Measurements from ENCODE around the gene GRAMD2B.
"Not testable (repeated sequence)": the region's sequence is repeated elsewhere in the genome, so short reads cannot be mapped to it uniquely, and the experiment has no call there.

Gene GRAMD2B

DNA sequence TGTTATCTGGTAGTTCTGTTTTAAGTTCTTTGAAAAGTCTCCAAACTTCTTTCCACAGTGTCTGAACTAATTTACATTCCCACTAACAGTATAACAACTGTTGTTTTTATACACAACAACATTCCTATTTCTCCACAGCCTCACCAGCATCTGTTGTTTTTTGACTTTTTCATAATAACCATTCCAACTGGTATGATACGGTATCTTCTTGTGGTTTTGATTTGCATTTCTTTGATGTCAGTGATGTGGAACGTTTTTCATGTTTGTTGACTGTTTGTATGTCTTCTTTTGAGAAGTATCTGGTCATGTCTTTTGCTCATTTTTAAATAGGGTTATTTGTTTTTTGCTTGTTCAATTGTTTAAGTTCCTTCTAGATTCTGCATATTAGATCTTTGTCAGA is 12.6 kb upstream of the GRAMD2B start:
- no peak for DNase-seq

DNA sequence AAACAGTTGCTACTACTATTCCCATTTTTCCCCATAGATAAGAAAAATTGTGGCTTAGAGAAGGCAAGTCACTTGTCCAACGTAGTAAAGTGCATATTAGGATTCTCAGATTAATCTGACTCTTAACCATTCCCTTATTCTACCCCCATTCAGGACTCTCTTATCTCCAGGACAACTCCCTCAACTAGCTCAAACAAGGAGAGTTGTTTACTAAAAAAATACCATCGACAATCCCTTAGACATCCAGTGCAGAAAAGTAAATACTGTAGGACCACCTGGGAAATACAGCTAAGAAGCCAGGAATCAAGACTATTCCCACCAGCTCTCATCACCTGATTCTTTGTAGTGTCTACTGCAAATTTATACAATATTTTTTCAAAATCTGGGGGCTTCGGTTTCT is 9.4 kb upstream of the GRAMD2B start:
- DNase-seq, result no peak

DNA sequence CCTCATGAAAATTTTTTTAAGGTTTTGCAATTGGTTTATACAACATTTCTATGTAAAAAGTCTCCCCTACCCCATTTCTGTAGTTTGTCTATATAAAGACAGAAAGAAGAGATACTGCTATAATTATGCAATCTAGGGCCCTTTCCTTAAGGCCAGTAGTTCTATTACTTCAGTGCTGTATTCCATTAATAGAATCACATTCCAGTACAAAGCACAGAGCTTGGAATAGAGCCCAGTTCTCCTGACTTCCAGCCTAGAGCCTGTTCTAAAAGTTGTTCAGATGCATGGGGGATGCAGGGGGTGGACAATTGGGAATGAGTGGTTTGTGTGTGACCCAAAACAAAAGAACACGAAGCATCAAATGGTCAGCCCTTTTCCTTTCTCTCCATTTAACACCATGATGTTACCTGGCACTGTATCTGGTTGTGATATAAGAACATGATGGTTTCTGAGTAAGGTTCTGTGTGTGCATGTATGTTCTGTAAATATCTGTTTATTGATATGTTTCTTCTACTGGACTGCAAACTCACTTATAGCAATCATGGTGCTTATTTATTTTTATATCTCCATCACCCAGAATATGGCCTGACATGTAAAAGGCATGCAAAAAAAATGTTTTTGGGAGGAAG is 8.2 kb upstream of the GRAMD2B start:
- DNase-seq, result peak in 6 of 51 donors; percentile 2 to 50 (median 26)

DNA sequence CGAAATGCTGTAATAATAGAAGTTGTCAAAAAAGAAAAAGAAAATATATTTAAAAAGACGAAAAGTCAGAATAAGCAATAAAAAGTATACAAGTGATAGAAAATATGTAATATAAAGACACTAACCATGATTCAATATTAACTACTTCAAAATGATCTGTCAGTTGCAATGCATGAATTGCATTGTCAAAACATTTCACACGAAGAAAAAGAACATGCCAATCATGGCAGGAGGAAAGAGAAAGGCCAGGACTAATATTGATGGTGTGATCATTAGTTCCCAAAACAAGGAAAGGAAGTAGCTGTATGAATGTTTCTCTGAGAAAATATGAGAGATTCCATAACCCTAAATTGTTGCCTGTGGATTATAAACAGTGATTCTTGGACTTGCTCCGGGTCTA is 7.4 kb upstream of the GRAMD2B start:
- DNase-seq, result no peak

DNA sequence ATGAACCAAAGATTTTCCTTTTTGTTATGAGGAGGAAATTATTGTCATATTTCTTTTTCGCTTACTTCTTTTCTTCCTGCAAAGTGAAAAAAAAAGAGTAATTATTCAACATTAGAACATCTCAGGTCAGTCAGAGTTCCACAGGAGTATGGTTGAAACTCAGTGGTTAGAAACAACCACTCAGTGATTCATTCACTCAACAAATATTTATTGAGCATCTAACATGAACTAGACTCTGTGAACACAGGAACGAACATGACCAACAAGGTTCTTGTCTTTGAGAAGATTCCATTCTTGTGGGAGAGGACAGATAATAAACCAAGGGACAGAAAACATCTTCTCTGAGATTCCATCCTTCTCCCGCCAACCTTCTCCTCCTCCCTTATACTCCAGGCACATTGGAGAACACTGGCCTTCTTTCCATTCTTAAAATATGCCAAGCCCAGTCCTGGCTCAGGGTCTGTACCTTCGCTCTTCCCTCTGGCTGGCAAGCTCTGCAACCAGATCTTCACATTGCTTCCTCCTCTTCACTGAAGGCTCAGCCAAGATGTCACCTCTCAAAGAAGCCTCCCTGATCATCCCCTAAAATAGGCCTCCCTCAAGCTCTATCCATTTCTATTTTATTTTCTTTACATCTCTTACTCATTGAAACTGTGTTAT is 6.8 kb upstream of the GRAMD2B start:
- no peak for DNase-seq

DNA sequence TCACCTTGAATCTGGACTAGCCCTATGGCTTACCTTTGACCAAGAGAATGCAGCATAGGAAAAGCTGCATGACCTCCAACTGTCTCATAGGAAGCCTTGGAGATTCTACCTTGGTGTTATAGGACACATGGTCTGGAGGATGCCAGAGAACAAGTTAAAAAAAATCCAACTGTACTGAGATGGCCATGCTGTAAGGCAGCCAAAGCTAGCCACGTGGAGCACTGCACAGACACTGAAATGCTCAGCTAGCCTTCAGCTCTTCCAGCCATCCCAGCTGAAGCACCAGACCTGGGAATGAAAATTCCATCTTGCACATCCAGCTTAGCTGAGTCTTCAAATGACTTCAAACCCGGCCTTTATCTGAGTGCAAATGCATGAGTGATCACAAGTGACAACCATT is 6.0 kb upstream of the GRAMD2B start:
- DNase-seq, result no peak

DNA sequence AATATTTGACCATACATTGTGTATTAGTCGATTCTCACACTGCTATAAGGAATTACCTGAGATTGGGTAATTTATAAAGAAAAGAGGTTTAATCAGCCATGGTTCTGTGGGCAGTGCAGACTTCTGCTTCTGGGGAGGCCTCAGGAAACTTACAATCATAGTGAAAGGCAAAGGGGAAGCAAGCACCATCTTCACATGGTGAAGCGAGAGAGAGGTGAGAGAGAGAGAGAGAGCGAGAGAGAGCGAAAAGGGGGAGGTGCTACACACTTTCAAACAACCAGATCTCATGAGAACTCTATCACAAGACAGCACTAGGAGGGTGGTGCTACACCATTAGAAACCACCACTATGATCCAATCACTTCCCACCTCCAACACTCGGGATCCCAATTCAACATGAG is 4.1 kb upstream of the GRAMD2B start:
- no peak for DNase-seq

DNA sequence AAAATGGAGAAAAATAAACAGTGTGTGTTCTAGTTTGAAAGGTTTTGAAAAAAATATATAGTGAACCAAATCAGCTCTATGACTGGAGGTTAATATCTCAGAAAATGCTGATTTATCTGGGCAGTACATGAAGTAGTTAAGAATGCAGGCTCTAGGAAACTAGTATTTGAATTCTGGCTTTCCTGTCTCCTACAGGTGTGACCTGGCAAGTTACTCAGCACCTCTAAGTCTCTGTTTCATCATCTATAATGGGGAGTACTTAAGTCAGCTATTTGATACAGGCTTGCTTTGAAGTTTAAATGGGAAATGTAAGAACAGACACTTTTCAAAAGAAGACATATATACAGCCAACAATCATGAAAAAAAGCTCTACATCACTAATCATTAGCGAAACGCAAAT is 5.2 kb downstream of the GRAMD2B start:
- DNase-seq, result no peak

DNA sequence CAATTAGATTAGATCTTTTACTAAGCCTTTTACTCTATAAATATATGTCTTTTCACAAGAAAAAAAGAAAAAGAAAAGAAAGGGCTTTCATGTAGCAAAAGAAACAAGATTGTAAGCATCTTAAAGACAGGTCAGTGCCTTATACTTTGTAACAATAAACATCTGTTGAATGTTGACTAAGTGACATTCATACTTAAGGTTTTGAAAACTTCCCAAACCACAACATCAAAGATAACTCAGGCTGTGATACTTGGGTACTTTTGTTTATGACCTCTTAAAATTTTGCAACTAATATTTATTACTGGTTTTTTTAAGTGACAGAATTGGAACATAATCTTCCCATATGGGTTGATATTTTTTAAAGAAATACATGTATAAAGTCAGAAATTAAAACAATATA is 7.4 kb downstream of the GRAMD2B start:
- no peak for DNase-seq

DNA sequence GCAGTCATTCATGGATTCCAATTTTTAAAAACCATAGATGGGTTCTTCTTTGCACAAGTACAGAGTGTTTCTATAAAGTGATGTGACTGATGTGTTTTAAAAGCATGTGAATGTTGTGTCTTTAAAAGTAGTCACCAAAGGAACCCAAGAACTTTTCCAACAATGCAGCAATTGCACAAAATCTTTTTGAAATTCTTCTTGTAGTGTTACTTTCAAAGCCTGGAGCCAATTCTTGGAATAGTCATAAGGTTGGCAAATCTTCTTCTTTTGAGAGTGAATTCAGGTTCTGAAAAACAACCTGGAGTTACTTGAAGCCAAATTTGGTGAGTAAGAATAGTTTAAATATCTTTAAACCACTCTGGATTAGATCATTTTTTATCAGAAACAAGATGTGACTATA is 10.5 kb downstream of the GRAMD2B start:
- DNase-seq, result peak in 1 of 51 donors; percentile 18

DNA sequence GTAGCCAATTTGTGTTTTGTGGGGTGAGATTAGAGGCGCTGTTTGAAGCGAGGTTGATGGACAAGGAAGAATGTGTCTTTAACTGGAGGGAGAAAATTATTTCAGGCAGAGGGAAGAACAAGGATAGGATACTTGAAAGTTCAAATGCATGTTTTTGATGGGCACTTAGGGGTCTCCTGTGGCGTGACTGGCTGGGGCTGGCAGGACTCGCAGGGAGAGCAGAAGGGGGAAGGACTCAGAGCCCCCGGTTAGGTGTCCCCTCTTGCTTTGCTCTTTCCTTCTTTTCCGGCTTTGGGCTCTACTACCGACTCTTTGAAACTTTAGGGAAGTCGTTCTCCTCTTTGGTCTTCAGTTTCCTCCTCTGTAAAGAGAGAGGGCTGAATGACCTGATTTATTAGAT is 12.1 kb downstream of the GRAMD2B start:
- DNase-seq, result no peak

DNA sequence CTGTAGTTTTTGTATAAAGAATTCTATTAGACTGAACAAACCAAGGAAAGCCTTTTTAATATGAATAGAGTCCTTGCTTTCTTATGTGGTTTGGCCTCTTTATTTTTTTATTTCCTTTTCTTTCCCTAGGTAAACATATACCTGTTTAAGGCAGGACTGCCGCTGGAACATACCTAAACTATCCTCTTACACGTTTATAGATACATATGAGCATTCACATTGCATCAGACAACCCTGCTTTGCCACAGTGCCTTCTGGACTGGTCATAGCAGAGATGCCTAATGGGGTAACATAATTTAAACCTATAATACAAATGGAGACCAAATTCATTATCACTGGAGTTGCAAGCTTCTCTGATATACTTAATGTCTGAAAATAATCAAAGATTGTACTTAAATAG is 12.5 kb downstream of the GRAMD2B start:
- DNase-seq, result no peak

DNA sequence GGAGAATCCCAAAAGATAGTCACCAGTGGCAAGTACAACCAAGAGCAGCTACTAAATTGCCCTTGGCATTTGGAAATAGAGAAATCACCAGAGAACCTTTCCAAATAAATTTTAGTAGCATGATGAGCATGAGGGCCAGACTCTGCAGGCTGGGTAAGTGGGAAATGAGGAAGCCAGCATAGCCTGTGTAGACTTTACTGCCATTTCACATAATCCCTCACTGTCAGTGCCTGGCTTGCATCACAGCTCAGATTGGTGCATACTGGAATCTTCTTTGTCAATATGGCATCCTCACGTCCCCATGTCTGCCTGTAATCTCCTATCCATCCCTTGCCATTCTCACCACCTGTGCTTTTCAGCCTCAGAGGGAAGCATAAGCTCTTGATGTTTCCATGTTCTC is 14.5 kb downstream of the GRAMD2B start:
- no peak for DNase-seq

DNA sequence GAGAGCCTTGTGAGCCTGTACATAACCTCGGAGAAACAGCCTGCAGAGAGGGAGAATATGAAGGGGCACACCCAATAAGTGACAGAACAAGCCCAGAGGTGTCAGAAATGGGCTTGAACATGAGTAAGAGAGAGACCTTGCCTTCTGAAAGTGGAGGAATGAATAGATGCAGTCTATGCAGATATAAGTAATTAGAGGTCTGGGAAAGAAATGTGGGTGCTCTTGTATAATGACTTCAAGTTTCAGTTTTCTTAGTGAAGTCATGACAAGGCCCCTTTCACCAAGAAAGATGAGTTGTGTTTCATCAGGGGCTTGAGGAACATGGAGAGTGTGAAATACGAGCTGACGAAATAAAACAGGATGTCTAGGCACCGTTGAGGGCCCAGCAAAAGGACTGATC is 15.1 kb downstream of the GRAMD2B start:
- DNase-seq, result no peak

DNA sequence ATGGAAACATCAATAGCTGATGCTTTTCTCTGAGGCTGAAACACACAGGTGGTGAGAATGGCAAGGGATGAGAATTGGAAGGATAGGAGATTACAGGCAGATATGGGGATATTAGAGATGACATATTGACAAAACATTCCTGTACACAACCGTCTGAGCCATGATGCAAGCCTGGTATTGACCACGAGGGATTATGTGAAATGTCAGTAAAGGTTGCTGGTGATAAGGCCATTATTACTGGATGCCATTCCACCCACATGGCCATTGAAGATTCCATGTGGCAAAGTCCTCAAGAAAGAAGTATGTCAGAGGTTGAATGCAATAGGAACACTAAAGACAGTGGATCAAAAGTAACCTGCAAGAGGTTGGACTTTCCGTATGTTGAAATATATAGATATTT is 15.7 kb downstream of the GRAMD2B start:
- DNase-seq, result no peak

DNA sequence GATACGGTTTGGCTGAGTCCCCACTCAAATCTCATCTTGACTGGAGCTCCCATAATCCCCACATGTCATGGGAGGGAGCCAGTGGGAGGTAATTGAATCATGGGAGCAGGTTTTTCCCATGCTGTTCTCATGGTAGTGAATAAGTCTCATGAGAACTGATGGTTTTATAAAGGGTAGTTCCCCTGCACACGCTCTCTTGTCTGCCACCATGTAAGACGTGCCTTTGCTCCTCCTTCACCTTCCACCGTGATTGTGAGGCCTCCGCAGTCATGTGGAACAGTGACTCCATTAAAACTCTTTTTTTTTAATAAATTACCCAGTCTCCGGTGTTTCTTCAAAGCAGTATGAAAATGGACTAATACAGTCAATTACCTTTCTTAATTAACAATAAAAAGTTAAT is 16.5 kb downstream of the GRAMD2B start:
- not testable (repeated sequence) for DNase-seq

DNA sequence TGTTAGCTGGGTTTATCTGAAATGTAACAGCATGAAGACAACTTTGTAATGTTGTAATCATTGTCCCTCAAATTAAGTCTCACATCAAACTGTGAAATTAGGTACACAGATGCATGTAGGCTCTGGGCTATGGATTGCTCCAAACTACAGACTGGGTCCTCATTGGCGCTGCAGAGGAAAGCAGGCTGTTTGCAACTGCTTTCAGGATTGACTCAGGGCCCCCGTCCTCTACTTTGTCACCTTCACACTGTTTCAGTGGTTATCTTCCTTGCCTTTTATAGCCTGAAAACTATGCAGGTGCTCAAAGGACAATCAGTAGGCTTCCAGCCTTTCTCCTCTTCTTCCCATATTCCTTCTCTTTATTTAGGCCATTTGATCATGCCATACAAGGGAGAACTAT is 18.0 kb downstream of the GRAMD2B start:
- DNase-seq, result no peak

DNA sequence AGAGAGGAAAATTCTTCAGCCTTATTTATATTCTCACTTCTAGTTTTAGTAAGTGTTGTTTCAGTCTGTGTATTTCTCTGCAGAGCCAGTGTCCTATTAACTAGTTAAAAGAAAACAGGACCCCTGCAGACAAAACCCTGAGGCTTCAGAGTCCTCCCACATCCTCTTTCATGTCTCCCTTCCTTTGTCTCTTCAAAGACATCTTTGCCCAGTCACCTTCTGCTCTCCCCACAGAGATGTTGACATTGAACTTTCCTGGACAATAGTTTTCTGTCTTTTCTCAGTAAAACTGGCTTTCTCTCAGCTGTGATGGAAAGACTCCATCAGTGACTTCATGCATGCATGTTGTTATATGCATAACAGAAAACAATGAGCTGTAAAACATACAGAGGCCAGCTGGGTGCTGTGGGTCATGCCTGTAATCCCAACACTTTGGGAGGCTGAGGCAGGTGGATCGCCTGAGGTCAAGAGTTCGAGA is 20.2 kb downstream of the GRAMD2B start:
- DNase-seq, result peak in 12 of 51 donors; percentile 5 to 69 (median 18)

DNA sequence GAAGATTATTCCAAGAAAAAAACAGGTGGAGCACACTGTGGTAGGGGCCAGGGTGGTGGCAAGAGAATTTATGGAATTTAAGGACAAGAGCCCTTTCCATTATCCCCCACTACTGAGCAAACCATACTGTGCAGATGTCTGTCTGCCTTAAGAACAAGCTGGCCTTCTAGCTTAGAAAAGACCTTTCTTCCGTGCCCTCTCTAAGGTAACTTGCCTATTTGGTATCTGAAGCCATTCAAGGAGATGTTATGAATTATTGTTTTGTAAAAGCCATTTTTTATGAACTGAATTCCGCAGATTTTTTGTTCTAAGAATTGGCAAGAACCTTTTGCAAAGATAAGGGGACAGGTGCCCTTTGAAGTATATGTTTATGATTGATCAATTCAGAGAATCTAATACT is 20.9 kb downstream of the GRAMD2B start:
- no peak for DNase-seq

DNA sequence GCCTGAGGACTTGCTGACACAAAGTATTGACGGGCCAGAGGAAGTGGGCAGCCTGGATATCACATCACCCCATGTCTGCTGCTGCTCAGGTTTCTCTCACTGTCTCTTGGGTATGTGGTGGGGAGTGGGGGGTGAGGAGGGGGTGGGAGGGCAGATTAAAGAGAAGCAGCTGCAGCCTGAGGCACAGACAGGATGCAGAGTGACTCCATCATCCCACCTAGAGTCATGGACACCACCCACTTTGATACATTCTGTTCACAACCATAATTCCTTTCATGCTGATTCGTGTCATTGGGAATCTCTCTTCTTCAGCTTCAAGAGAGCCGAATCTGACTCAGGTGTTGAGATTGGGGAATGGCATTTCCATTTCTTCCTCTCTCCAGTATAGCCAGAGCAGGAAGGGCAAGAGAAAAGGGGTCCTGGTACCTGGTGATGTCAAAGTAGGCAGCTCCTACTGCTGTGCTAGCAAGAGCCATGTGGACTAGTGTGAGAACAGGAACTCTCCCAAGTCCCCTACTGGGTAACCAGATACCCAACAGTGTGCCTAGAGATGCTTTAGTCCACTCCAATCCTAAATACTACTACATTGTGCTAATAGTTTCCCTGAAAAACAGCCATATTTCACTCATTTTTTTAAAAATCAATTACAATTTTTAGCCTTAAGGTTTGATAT is 22.4 kb downstream of the GRAMD2B start:
- DNase-seq, result no peak

DNA sequence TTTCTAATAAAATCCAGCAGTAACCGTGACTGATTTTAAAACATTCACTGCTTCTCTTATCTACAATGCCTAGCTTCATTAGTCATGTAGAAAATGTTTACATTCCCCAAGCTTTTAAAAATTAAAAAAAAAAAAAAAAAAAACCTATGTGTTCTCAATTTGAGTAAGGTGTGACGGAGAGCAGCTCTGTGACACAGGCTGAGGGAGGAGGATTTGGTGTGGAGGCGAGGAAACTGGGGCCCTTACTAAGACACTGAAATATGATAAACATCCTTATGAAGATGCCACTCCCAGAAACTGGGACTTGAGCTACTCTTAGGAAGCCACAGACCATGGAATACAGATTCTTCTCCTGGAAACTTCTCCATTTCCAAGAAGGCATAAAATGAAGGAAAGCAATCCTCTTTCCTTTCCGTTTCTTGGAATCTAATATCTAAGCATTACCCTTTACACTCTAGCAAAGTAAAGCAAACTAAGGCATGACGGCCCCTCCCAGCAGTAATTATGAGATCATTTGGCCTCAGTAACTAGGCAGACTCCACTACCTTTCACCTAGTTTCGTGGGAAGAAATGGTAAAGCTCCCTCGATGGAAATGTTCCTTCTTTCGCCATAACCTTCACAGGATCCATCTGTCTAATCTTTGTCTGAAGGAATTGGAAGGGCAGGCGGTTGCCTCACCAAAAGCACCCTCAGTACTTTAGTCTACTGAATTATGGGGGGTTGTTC is 23.5 kb downstream of the GRAMD2B start:
- no peak for DNase-seq

DNA sequence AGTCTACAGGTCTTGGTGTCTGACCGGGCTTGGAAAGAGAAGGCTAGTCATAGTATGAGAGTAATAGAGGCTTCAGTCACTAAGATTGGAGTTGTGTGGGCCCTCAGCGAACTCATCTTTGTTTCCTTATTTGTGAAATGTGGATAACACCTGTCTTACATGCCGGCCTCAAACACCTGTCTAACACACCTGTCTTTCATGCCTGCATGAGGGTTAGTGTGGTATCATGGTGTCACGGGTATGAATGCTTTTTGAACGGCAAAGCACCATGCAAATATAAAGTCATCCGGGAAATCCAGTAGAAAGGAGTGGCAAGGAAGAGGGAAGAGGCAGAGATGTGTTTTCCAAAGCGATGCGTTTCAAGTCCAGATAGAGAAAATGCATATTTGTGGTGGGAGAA is 25.5 kb downstream of the GRAMD2B start:
- no peak for DNase-seq

Measured in hypothalamus (tissue), 51 donors.